Measurements from ENCODE around the gene CATSPERD.
"Not testable (repeated sequence)": the region's sequence is repeated elsewhere in the genome, so short reads cannot be mapped to it uniquely, and the experiment has no call there.

CATSPERD gene

GRCh38 chr19:5698635-5699422, 21.6 kb upstream of the CATSPERD start:
- peak; percentile 41 for DNase-seq

GRCh38 chr19:5700455-5701092, 19.9 kb upstream of the CATSPERD start:
- peak; percentile 37 for DNase-seq

- DNase-seq: not testable (repeated sequence)
Measured at GRCh38 chr19:5702053-5702410, 18.4 kb upstream of the CATSPERD start.

- no peak for DNase-seq
Measured at GRCh38 chr19:5703819-5704818, 16.3 kb upstream of the CATSPERD start.

GRCh38 chr19:5705552-5705951, 14.9 kb upstream of the CATSPERD start:
- DNase-seq: no peak

- DNase-seq: no peak
Measured at GRCh38 chr19:5706876-5707573, 13.4 kb upstream of the CATSPERD start.

- DNase-seq: no peak
Measured at GRCh38 chr19:5707576-5708575, 12.6 kb upstream of the CATSPERD start.

- DNase-seq: no peak
Measured at GRCh38 chr19:5711025-5711424, 9.4 kb upstream of the CATSPERD start.

- DNase-seq: no peak
Measured at GRCh38 chr19:5711713-5712161, 8.7 kb upstream of the CATSPERD start.

GRCh38 chr19:5713228-5713627, 7.2 kb upstream of the CATSPERD start:
- DNase-seq: no peak

GRCh38 chr19:5714816-5715215, 5.6 kb upstream of the CATSPERD start:
- no peak for DNase-seq

GRCh38 chr19:5717215-5717935, 3.1 kb upstream of the CATSPERD start:
- DNase-seq: no peak

- no peak for DNase-seq
Measured at GRCh38 chr19:5718037-5718578, 2.3 kb upstream of the CATSPERD start.

GRCh38 chr19:5718579-5719273, 1.7 kb upstream of the CATSPERD start:
- DNase-seq: no peak

GRCh38 chr19:5719274-5719960, 1.0 kb upstream of the CATSPERD start:
- no peak for DNase-seq

GRCh38 chr19:5727453-5728050, 7.1 kb downstream of the CATSPERD start:
- DNase-seq: no peak

GRCh38 chr19:5733172-5733571, 12.7 kb downstream of the CATSPERD start:
- DNase-seq: not testable (repeated sequence)

GRCh38 chr19:5738423-5738822, 18.0 kb downstream of the CATSPERD start:
- DNase-seq: no peak
